NCI-H187 treated with DMSO at 0.1 percent for 48 hours (cell line): Measurements from ENCODE around the gene SMC4.

Source experiments
- DNase-seq: peaks from one replicate; lab custom pipeline; 2025; lab: John Stamatoyannopoulos, UW

SMC4 gene

DNA sequence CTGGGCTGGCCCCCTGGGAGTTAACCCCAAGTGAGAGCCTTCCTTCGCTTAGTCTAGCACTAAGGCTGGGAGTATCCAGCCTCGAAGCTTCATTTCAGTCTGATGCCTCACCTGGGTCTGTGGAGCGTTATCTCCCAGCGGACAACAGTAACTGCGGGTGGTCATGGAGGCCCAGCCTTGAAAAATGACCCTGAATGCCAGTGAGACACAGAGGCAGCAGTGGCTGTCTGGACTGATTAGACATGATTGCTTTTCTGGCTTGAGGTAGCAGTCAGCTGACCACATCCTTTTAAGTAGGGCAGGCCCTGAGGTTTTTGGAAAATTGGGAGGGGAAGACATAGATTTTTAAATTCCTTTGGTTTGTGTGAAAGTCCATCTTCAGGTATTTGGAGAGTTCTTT is 78.3 kb downstream of the SMC4 start:
- no peak for DNase-seq

- no peak for DNase-seq
These were observed 78.9 kb downstream of the SMC4 start for GRCh38 chr3:160478338-160478737.

DNA sequence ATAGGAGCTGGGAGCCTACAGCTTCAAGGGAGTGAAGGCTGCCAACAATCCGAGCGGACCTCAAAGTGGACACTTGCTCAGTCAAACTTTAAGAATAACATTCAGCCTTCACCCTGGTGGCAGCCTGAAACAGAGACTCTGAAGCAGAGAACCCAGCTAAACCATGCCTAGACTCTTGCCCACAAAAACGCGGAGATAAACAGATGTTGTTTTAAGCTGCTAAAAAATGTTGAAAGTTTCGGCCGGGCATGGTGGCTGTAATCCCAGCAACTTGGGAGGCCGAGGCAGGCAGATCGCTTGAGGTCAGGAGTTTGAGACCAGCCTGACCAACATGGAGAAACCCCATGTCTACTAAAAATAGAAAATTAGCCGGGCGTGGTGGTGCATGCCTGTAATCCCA is 79.9 kb downstream of the SMC4 start:
- no peak for DNase-seq

- no peak for DNase-seq
These were observed 81.5 kb downstream of the SMC4 start for GRCh38 chr3:160480931-160481330.

- DNase-seq = no peak
These were observed 82.4 kb downstream of the SMC4 start for GRCh38 chr3:160481856-160482255.

DNA sequence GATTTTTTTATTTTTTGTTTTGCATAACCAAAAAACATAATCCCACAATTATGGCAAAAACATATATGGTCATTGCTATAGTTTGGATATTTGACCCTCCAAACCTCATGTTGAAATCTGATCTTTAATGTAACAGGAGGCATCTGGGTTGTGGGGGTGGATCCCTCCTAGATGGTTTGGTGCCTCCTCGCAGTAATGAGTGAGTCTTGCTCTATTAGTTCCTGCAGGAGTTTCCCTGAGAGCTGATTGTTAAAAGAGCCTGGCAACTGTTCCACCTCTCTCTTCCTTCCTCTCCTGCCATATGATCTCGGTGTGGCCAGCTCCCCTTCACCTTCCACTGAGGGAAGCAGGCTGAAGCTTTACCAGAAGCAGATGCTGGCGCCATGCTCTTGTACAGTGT is 83.3 kb downstream of the SMC4 start:
- DNase-seq = no peak
